ENCODE measurements around the gene SLC25A51. TPM values are rescaled to one million over a fixed set of nuclear protein-coding genes. Genes with fewer than 3 reads are reported as not detected.

The SLC25A51 gene
- total RNA-seq, 4 donors from 2014 or later = 32.2 to 67.8 (median 57.8) TPM

DNA sequence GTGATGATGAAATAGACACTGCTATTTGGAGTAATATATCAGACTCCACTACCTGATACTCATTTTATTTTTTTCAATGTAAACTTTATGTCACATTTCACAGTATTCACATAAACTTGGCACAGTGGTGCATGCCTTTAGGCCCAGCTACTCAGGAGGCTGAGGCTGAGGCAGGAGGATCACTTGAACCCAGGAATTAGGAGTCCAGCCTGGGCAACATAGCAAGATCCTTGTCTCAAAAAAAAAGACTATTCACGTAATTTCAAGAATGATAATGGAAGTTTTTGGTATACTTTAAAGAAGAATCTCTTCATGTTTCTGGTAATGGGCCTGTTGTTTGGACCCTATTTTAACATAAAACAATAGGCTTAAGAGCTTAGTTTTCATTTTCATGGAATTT lies 47.4 kb downstream of the SLC25A51 start:
- Histone ChIP-seq H3K9me3 (no peaks in the 10 kb centered on the region), H3K27me3 (no peaks in the 10 kb centered on the region), H3K4me3 (no peak overlapping the region), H3K36me3 (peaks cover 0 to 34% (median 0%) of the 10 kb centered on the region in 3 donors), H3K27ac (no peak overlapping the region), H3K4me1 (no peaks in the 10 kb centered on the region)
- DNase-seq = no peak
- TF ChIP-seq POLR2A (IDR thresholded peaks at IDR 0.05) = no peak

DNA sequence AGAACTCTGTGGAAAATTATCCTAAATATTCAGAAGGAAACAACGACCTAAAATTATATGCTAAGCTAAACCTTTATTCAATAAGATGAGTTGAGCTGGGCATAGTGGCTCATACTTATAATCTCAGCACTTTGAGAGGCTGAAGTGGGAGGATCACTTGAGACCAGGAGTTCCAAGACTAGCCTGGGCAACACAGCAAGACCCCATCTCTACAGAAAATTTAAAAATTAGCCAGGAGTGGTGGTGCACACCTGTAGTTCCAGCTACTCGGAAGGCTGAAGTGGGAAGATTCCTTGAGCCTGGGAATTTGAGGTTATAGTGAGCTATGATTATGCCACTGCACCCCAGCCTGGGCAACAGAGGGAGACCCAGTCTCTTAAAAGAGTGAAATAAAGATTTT lies 51.7 kb downstream of the SLC25A51 start:
- DNase-seq = no peak
- H3K4me1 ChIP-seq = no peaks in the 10 kb centered on the region
- TF ChIP-seq POLR2A (IDR thresholded peaks at IDR 0.05) (no peak), CTCF (IDR thresholded peaks at IDR 0.05) (no peak)

GRCh38 chr9:37840560-37841194 lies 63.2 kb downstream of the SLC25A51 start:
- H3K9me3 ChIP-seq = no peaks in the 10 kb centered on the region
- DNase-seq = peak in 1 of 3 donors; percentile 53
- TF ChIP-seq CTCF (IDR thresholded peaks at IDR 0.05) (no peak), POLR2A (IDR thresholded peaks at IDR 0.05) (no peak)
- no peaks in the 10 kb centered on the region for H3K36me3 ChIP-seq
- H3K4me3 ChIP-seq = no peak overlapping the region
- H3K27ac ChIP-seq = no peak overlapping the region
- no peaks in the 10 kb centered on the region for H3K27me3 ChIP-seq
- no peaks in the 10 kb centered on the region for H3K4me1 ChIP-seq

More for the DNA sequence above, 51.7 kb downstream of the SLC25A51 start:
- Histone ChIP-seq H3K4me3 (no peak overlapping the region), H3K27me3 (no peaks in the 10 kb centered on the region), H3K36me3 (no peaks in the 10 kb centered on the region), H3K9me3 (no peaks in the 10 kb centered on the region), H3K27ac (no peak overlapping the region)

- no peak for DNase-seq
- Histone ChIP-seq H3K4me3 (no peak overlapping the region), H3K4me1 (no peaks in the 10 kb centered on the region), H3K27ac (no peak overlapping the region), H3K27me3 (no peaks in the 10 kb centered on the region), H3K36me3 (peaks cover 0 to 3% (median 0%) of the 10 kb centered on the region in 3 donors), H3K9me3 (no peaks in the 10 kb centered on the region)
- TF ChIP-seq CTCF (IDR thresholded peaks at IDR 0.05) (no peak), POLR2A (IDR thresholded peaks at IDR 0.05) (no peak)
Measured at GRCh38 chr9:37839496-37840461, 64.1 kb downstream of the SLC25A51 start.

Small RNA genes lying within 50 kb of the gene (small RNA-seq; reads per million reads assigned to genes)
- gene RNU7-124P = 0 reads per million in 2 donors

Other genes with a start within 250 kb of the SLC25A51 start
- 10 to 100 TPM in 3 of 4 donors, 1 to 10 TPM in 1; 3.3 to 33.0 (median 16.1) TPM for gene TRMT10B, start 150.3 kb downstream of the SLC25A51 start, total RNA-seq
- 10 to 100 TPM; 32.0 to 63.5 (median 44.7) TPM for gene EXOSC3, start 119.1 kb downstream of the SLC25A51 start, total RNA-seq
- 10 to 100 TPM; 23.4 to 84.2 (median 32.8) TPM for gene DCAF10, start 103.3 kb downstream of the SLC25A51 start, total RNA-seq
- 10 to 100 TPM; 14.5 to 31.1 (median 25.6) TPM for gene SHB, start 165.1 kb upstream of the SLC25A51 start, total RNA-seq

Measured in Peyer's patch (tissue), 4 donors.